Gastrocnemius medialis (tissue), 4 donors: Measurements from ENCODE around the gene SWAP70. TPM values are rescaled to one million over a fixed set of nuclear protein-coding genes. Genes with fewer than 3 reads are reported as not detected.

Experiments
- ATAC-seq, 2 donors: fragments of 150-250 bp; one replicate each; pipeline ENCODE4 v1.9.1; 2016
- DNase-seq, 2 donors: peaks; one replicate each; pipeline ENCODE4 v3.0.0-alpha.2; 2019
- H3K27ac ChIP-seq, 4 donors: fragments of 200-600 bp; sonication (generic); 1 replicate in 1 of 4; 2 replicates in 3 of 4; pipeline ENCODE4 v1.5.1; 2016 to 2018; ENCODE audit warnings: mild to moderate bottlenecking in 2 of 4, moderate library complexity in 1 of 4
- H3K27me3 ChIP-seq, 3 donors: fragments of 200-600 bp; sonication (generic) in 2 of 3; 1 replicate in 1 of 3; 2 replicates in 2 of 3; pipeline versions ENCODE4 v1.5.1 to v1.6.0; 2016 to 2019; ENCODE audit warnings: mild to moderate bottlenecking in 1 of 3, moderate library complexity in 1 of 3
- H3K36me3 ChIP-seq, 2 donors: fragments of 200-600 bp; sonication (generic) in 1 of 2; one replicate each; pipeline ENCODE4 v1.5.1; 2017 to 2018
- H3K4me1 ChIP-seq, 2 donors: fragments of 200-600 bp; sonication (generic) in 1 of 2; one replicate each; pipeline ENCODE4 v1.5.1; 2016 to 2017; ENCODE audit warnings: mild to moderate bottlenecking in 2 of 2
- H3K4me3 ChIP-seq, 4 donors: fragments of 200-600 bp; sonication (generic) in 3 of 4; 1 replicate in 1 of 4; 2 replicates in 3 of 4; pipeline ENCODE4 v1.5.1; 2016 to 2019; ENCODE audit warnings: mild to moderate bottlenecking in 2 of 4
- H3K9me3 ChIP-seq, 3 donors: fragments of 200-600 bp; sonication (generic) in 2 of 3; 1 replicate in 1 of 3; 2 replicates in 2 of 3; pipeline ENCODE4 v1.5.1; 2016 to 2019
- CTCF ChIP-seq, 5 experiments: fragments of 450-650 bp in 3 of 5; fragments of 200-600 bp in 2 of 5; sonication (generic) in 2 of 5; IDR thresholded peaks in 4 of 5; conservative IDR thresholded peaks in 1 of 5; 1 replicate in 4 of 5; 2 replicates in 1 of 5; pipeline ENCODE4 v1.5.1; 2016 to 2019; ENCODE audit warnings: antibody characterized with exemption in 5 of 5, mild to moderate bottlenecking in 3 of 5, moderate library complexity in 3 of 5
- POLR2A ChIP-seq, 2 donors: fragments of 450-650 bp; IDR thresholded peaks; one replicate each; pipeline ENCODE4 v1.6.1; 2017; ENCODE audit warnings: antibody characterized with exemption in 2 of 2, mild to moderate bottlenecking in 2 of 2, moderate library complexity in 2 of 2
- in situ Hi-C, 4 donors: fragments of 200-750 bp; cut with MboI; loops; one replicate each; pipeline versions ENCODE4 v1.15.0 to v1.8.0; 2017; ENCODE audit warnings: low sequenced_read_pairs in 4 of 4
- intact Hi-C: fragments of 100-400 bp; cut with DNase I; formaldehyde crosslinking; loops from one replicate; pipeline ENCODE4 v1.15.1; 2023; ENCODE audit warnings: low total_unique reads
- total RNA-seq, 4 donors: library from RNA; depleted of rRNA; stranded (reverse); fragments of >200 nt; gene quantifications; one replicate each; pipeline versions ENCODE4 v1.1.0 to v1.2.3, GENCODE V29; 2016

The SWAP70 gene
- total RNA-seq, 4 donors from 2014 or later, result 6.5 to 14.4 (median 9.1) TPM

- intact Hi-C loops, result no loop called here
- TF ChIP-seq POLR2A (IDR thresholded peaks at IDR 0.05), result no peak
- TF ChIP-seq CTCF (IDR thresholded peaks at IDR 0.05 in 4 of 5, conservative IDR thresholded peaks at IDR 0.05 in 1 of 5), result no peak
- Histone ChIP-seq H3K36me3 (peaks cover 0 to 57% of the 10 kb centered on the region in 2 donors), H3K27me3 (no peaks in the 10 kb centered on the region), H3K4me1 (peaks cover 11 to 16% of the 10 kb centered on the region in 2 donors), H3K27ac (no peak overlapping the region), H3K4me3 (no peak overlapping the region), H3K9me3 (no peaks in the 10 kb centered on the region)
- ATAC-seq, result no peak
- in situ Hi-C loops, result no loop called here
- no peak for DNase-seq
These were observed 120.1 kb downstream of the SWAP70 start for GRCh38 chr11:9783986-9784385.

- peaks cover 11 to 16% of the 10 kb centered on the region in 2 donors for H3K4me1 ChIP-seq
- H3K36me3 ChIP-seq, result peaks cover 0 to 55% of the 10 kb centered on the region in 2 donors
- TF ChIP-seq POLR2A (IDR thresholded peaks at IDR 0.05), result no peak
- no peak for TF ChIP-seq CTCF (IDR thresholded peaks at IDR 0.05 in 4 of 5, conservative IDR thresholded peaks at IDR 0.05 in 1 of 5)
- no peak overlapping the region for H3K27ac ChIP-seq
- no peaks in the 10 kb centered on the region for H3K27me3 ChIP-seq
- no peak for ATAC-seq
- intact Hi-C loops, result no loop called here
- no peak for DNase-seq
- no peaks in the 10 kb centered on the region for H3K9me3 ChIP-seq
- in situ Hi-C loops, result no loop called here
- H3K4me3 ChIP-seq, result no peak overlapping the region
These were observed 120.9 kb downstream of the SWAP70 start for GRCh38 chr11:9784602-9785315.

GRCh38 chr11:9787260-9787659 is 123.4 kb downstream of the SWAP70 start:
- in situ Hi-C loops (no loop called here), intact Hi-C loops (no loop called here)
- DNase-seq (no peak), ATAC-seq (no peak)
- Histone ChIP-seq H3K4me1 (peaks cover 11 to 16% of the 10 kb centered on the region in 2 donors), H3K9me3 (no peaks in the 10 kb centered on the region), H3K27ac (peak overlapping the region in 2 of 4 donors; percentile 52 to 63), H3K36me3 (peaks cover 0 to 36% of the 10 kb centered on the region in 2 donors), H3K4me3 (no peak overlapping the region), H3K27me3 (no peaks in the 10 kb centered on the region)
- TF ChIP-seq CTCF (IDR thresholded peaks at IDR 0.05 in 4 of 5, conservative IDR thresholded peaks at IDR 0.05 in 1 of 5) (no peak), POLR2A (IDR thresholded peaks at IDR 0.05) (no peak)

GRCh38 chr11:9787981-9788521 is 124.2 kb downstream of the SWAP70 start:
- in situ Hi-C loops (no loop called here), intact Hi-C loops (no loop called here)
- DNase-seq, result peak; percentile 17 to 54
- peak overlapping the region; percentile 10 to 63 (median 48) for H3K27ac ChIP-seq
- H3K4me3 ChIP-seq, result no peak overlapping the region
- H3K4me1 ChIP-seq, result peaks cover 11 to 16% of the 10 kb centered on the region in 2 donors
- TF ChIP-seq CTCF (IDR thresholded peaks at IDR 0.05 in 4 of 5, conservative IDR thresholded peaks at IDR 0.05 in 1 of 5) (no peak), POLR2A (IDR thresholded peaks at IDR 0.05) (no peak)
- H3K27me3 ChIP-seq, result no peaks in the 10 kb centered on the region
- H3K9me3 ChIP-seq, result no peaks in the 10 kb centered on the region
- ATAC-seq, result peak; percentile 66 to 67
- peaks cover 0 to 31% of the 10 kb centered on the region in 2 donors for H3K36me3 ChIP-seq
